Omental fat pad (tissue), 4 donors: Measurements from ENCODE around the gene ENPP3. TPM values are rescaled to one million over a fixed set of nuclear protein-coding genes. Genes with fewer than 3 reads are reported as not detected.

Experiments used
- ATAC-seq: fragments of 150-250 bp; one replicate; pipeline ENCODE4 v1.9.1; 2016; ENCODE audit warnings: mild to moderate bottlenecking, moderate library complexity; ENCODE audit not compliant: low FRiP score
- DNase-seq: peaks from one replicate; pipeline ENCODE4 v3.0.0-alpha.2; 2019; ENCODE audit warnings: low spot score
- CTCF ChIP-seq, 3 donors: fragments of 450-650 bp; IDR thresholded peaks; one replicate each; pipeline ENCODE4 v1.5.1; 2016 to 2017; ENCODE audit warnings: antibody characterized with exemption in 3 of 3, mild to moderate bottlenecking in 3 of 3, moderate library complexity in 2 of 3
- total RNA-seq, 4 donors: library from RNA; depleted of rRNA; stranded (reverse); fragments of >200 nt; gene quantifications; one replicate each; pipeline ENCODE4 v1.1.0, GENCODE V29; 2016

The ENPP3 gene
- total RNA-seq, 4 donors from 2014 or later, result 0.36 to 0.94 (median 0.61) TPM

GRCh38 chr6:131602781-131603312 is 34.3 kb upstream of the ENPP3 start:
- no peak for ATAC-seq
- TF ChIP-seq CTCF (IDR thresholded peaks at IDR 0.05), result no peak
- no peak for DNase-seq

GRCh38 chr6:131613296-131613925 is 23.7 kb upstream of the ENPP3 start:
- no peak for DNase-seq
- ATAC-seq, result no peak
- no peak for TF ChIP-seq CTCF (IDR thresholded peaks at IDR 0.05)

GRCh38 chr6:131615275-131615674 is 21.8 kb upstream of the ENPP3 start:
- TF ChIP-seq CTCF (IDR thresholded peaks at IDR 0.05), result no peak
- no peak for ATAC-seq
- no peak for DNase-seq

GRCh38 chr6:131627724-131628682 is 9.1 kb upstream of the ENPP3 start, which contains the start of gene MED23:
Gene MED23 (minus strand): TSS chr6:131628242. CDS start chr6:131628049, 193 bp downstream.
- peak in 2 of 3 donors; percentile 4 to 75 for TF ChIP-seq CTCF (IDR thresholded peaks at IDR 0.05)
- peak; percentile 98 for ATAC-seq
- DNase-seq, result peak; percentile 77

GRCh38 chr6:131628726-131629125 is 8.4 kb upstream of the ENPP3 start:
- TF ChIP-seq CTCF (IDR thresholded peaks at IDR 0.05), result no peak
- no peak for ATAC-seq
- no peak for DNase-seq

- no peak for TF ChIP-seq CTCF (IDR thresholded peaks at IDR 0.05)
- no peak for ATAC-seq
These were observed 7.5 kb upstream of the ENPP3 start for GRCh38 chr6:131629651-131630050.

More at GRCh38 chr6:131629651-131630050, 7.5 kb upstream of the ENPP3 start:
- DNase-seq, result no peak
